ENCODE results near the gene WNT6. TPM values are rescaled to one million over a fixed set of nuclear protein-coding genes. Genes with fewer than 3 reads are reported as not detected.

The WNT6 gene
- total and polyA plus RNA-seq, 2 of the 8 experiments (the other 6 are each of a cell fraction or from before 2014, with no cell fraction given): not detected

GRCh38 chr2:218815244-218815637, 44.4 kb upstream of the WNT6 start:
- no peak overlapping the region for H2BK20ac ChIP-seq (ENCODE audit: low read length)
- H2BK120ac ChIP-seq (replicated peaks; ENCODE audit: low read depth, low read length): no peak overlapping the region
- H4K20me1 ChIP-seq (replicated peaks in 1 of 2; ENCODE audit: control insufficient read depth in 1 of 2, insufficient read depth in 2 of 2, low read length in 2 of 2): no peaks in the 10 kb centered on the region
- no peak overlapping the region for H3K14ac ChIP-seq (ENCODE audit: insufficient read length)
- FAIRE-seq (no peak), DNase-seq (ENCODE audit: low read depth in 1 of 2, low spot score in 2 of 2) (no peak)
- H3K4me3 ChIP-seq (ENCODE audit: extremely low read depth in 1 of 4, insufficient read depth in 2 of 4, low read depth in 3 of 4, low read length in 4 of 4): no peak overlapping the region
- no peak overlapping the region for H2AFZ ChIP-seq (ENCODE audit: low read length)
- H2BK12ac ChIP-seq (ENCODE audit: low read depth, low read length): no peak overlapping the region
- H2AK5ac ChIP-seq (ENCODE audit: low read depth, low read length): no peak overlapping the region
- H3K27ac ChIP-seq (ENCODE audit: low read depth, low read length): no peak overlapping the region
- no peaks in the 10 kb centered on the region for H3K23me2 ChIP-seq (ENCODE audit: low read depth, low read length)
- H3K56ac ChIP-seq (replicated peaks; ENCODE audit: insufficient read length, low read depth, low read length): no peak overlapping the region
- CTCF ChIA-PET (ENCODE audit: partially characterized antibody): interaction anchor here (0.8 to 2.3 kb wide), 6 partner anchors 11 to 187 kb away, joined by 3 to 7 read pairs (median 4); no protein-coding TSS in a partner anchor
- H3K79me2 ChIP-seq (ENCODE audit: control insufficient read depth in 1 of 2, insufficient read depth in 2 of 2, low read length in 2 of 2): no peaks in the 10 kb centered on the region
- H2BK15ac ChIP-seq (ENCODE audit: low read length): no peak overlapping the region
- no peaks in the 10 kb centered on the region for H3K4me1 ChIP-seq (replicated peaks in 1 of 4; ENCODE audit: control insufficient read depth in 3 of 4, insufficient read depth in 4 of 4, low read length in 3 of 4)
- no peak overlapping the region for H2BK5ac ChIP-seq (ENCODE audit: low read depth, low read length)
- no peak overlapping the region for H3K9ac ChIP-seq (replicated peaks in 1 of 4; ENCODE audit: extremely low read depth in 1 of 4, low read depth in 3 of 4, low read length in 3 of 4)
- H4K8ac ChIP-seq (ENCODE audit: extremely low read depth, insufficient read depth, low read length): no peak overlapping the region
- no peak overlapping the region for H3K18ac ChIP-seq (ENCODE audit: extremely low read depth, low read length)
- TF ChIP-seq TCF12 (IDR thresholded peaks at IDR 0.05; ENCODE audit: low read depth, low read length) (no peak), CBX5 (IDR thresholded peaks at IDR 0.05; ENCODE audit: low read depth, low read length) (no peak), EP300 (IDR thresholded peaks at IDR 0.05; ENCODE audit: borderline replicate concordance in 1 of 2, low read depth in 2 of 2, low read length in 2 of 2) (no peak), NANOG (IDR thresholded peaks at IDR 0.05; ENCODE audit: insufficient read depth, low read depth, low read length, poor library complexity, severe bottlenecking) (no peak), KDM4A (IDR thresholded peaks at IDR 0.05; ENCODE audit: low read depth, low read length, severe bottlenecking) (no peak)
- no peak overlapping the region for H3K23ac ChIP-seq (ENCODE audit: insufficient read length)
- no peak overlapping the region for H3K4me2 ChIP-seq (ENCODE audit: insufficient read depth in 1 of 2, low read depth in 2 of 2, low read length in 2 of 2)
- H3K79me1 ChIP-seq (ENCODE audit: low read depth, low read length): no peaks in the 10 kb centered on the region
- WGBS, 2 experiments (ENCODE audit: extremely low coverage in 1 of 2, insufficient coverage in 1 of 2, insufficient read length in 1 of 2, insufficient replicate concordance in 2 of 2, low coverage in 1 of 2, low lambda C conversion rate in 2 of 2, missing lambda C conversion rate in 1 of 2): 90% methylated on average over 5 of the region's 5 CpGs; no CpG with 5 or more reads in 1 of the 2 experiments
- no peaks in the 10 kb centered on the region for H3K36me3 ChIP-seq (ENCODE audit: control insufficient read depth in 2 of 4, insufficient read depth in 4 of 4, low read length in 3 of 4)
- H3K9me3 ChIP-seq (ENCODE audit: insufficient read depth in 2 of 2, low read depth in 1 of 2, low read length in 1 of 2): no peaks in the 10 kb centered on the region
- POLR2A ChIA-PET (ENCODE audit: partially characterized antibody): interaction anchor here (1.7 kb wide), 1 partner anchor 12 kb away, joined by 5 read pairs; no protein-coding TSS in a partner anchor
- no peak overlapping the region for H4K91ac ChIP-seq (replicated peaks; ENCODE audit: insufficient read length, low read length)
- H4K5ac ChIP-seq (ENCODE audit: insufficient read length, low read depth, low read length): no peak overlapping the region
- H3K4ac ChIP-seq (replicated peaks; ENCODE audit: insufficient read length, low read depth, low read length): no peak overlapping the region
- no peaks in the 10 kb centered on the region for H3K27me3 ChIP-seq (replicated peaks in 1 of 4; ENCODE audit: control insufficient read depth in 3 of 4, extremely low read depth in 1 of 4, insufficient read depth in 3 of 4, low read length in 3 of 4)
